Activated T-cell treated with anti-CD3 and anti-CD28 coated beads, Interleukin-2, amount 50 U/mL, for 4 hours (primary cell): ENCODE data around the gene TMEM167A. TPM values are rescaled to one million over a fixed set of nuclear protein-coding genes. Genes with fewer than 3 reads are reported as not detected.

Experiments used
- ATAC-seq, 2 donors: fragments of 200-7000 bp; cut with Tn5 transposase; one replicate each; pipeline ENCODE4 v1.10.0; 2021
- DNase-seq: peaks from one replicate; pipeline ENCODE4 v3.0.0-alpha.2; 2020
- H3K27me3 Mint-ChIP-seq: one replicate; pipeline ENCODE4 v1.8.0; 2021; ENCODE audit warnings: low read depth, mixed read lengths
- H3K36me3 Mint-ChIP-seq: one replicate; pipeline ENCODE4 v1.8.0; 2022; ENCODE audit warnings: mixed read lengths; ENCODE audit not compliant: insufficient read depth
- H3K4me1 Mint-ChIP-seq: one replicate; pipeline ENCODE4 v1.8.0; 2021; ENCODE audit warnings: low read depth, mixed read lengths
- H3K4me3 Mint-ChIP-seq: one replicate; pipeline ENCODE4 v1.8.0; 2021; ENCODE audit warnings: mild to moderate bottlenecking, moderate library complexity, mixed read lengths
- H3K9me3 Mint-ChIP-seq: one replicate; pipeline ENCODE4 v1.8.0; 2021; ENCODE audit warnings: mixed read lengths
- total RNA-seq, 3 donors: library from RNA; stranded (reverse); gene quantifications; one replicate each; pipeline ENCODE4 v1.2.1, GENCODE V29; 2021

TMEM167A gene
- 100 to 1,000 TPM in 2 of 3 donors, 10 to 100 TPM in 1; 99.5 to 114 (median 111) TPM for total RNA-seq

- Mint-ChIP-seq H3K36me3 (peaks cover 20% of the 10 kb centered on the region), H3K4me1 (peaks cover 49% of the 10 kb centered on the region), H3K9me3 (no peaks in the 10 kb centered on the region), H3K4me3 (peak within 1 kb of the TSS; percentile 99), H3K27me3 (no peaks in the 10 kb centered on the region)
- ATAC-seq (peak; percentile 100), DNase-seq (peak; percentile 87)
Measured at GRCh38 chr5:83076742-83077661, at the start of gene TMEM167A, which contains the start of gene XRCC4. Gene TMEM167A, minus strand, starts transcription at chr5:83077394. Its CDS starts 71 bp downstream, at chr5:83077323. Gene XRCC4, plus strand, starts transcription at chr5:83077547. Its CDS starts 27,373 bp downstream, at chr5:83104920.

DNA sequence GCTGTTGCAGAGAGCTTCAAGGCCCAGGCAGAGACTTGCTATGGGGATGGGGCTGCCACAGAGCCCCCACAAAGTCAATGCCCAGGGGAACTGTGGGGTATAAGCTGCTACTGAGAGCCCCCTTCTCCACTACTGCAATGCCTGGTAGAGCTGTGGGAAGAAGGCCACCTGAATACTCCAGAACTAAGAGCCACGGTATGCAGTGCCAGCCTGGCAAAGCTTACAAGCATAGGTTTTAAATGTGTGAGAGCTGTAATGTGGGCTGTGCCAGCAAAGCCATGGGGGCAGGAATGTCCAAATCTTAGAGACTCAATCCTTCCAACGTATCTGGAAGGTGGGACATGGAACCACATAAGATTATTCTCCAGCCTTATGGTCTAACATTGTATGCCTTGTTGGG is 49.3 kb upstream of the TMEM167A start:
- DNase-seq (no peak), ATAC-seq (no peak)
- Mint-ChIP-seq H3K4me1 (no peaks in the 10 kb centered on the region), H3K9me3 (peaks cover 18% of the 10 kb centered on the region), H3K27me3 (no peaks in the 10 kb centered on the region), H3K36me3 (peaks cover 15% of the 10 kb centered on the region), H3K4me3 (no peak overlapping the region)

DNA sequence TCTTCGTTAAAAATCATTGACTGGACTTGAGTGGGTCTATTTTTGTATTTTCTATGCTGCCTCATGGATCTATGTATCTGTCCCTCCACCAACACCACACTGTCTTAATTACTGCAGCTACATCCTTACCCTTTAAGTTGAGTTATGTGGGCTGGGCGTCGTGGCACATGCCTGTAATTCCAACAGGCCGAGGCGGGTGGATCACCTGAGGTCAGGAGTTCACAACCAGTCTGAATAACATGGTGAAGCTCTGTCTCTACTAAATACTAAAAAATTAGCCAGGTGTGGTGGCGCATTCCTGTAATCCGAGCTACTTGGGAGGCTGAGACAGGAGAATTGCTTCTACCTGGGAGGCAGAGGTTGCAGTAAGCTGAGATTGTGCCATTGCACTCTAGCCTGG is 48.4 kb upstream of the TMEM167A start:
- Mint-ChIP-seq H3K36me3 (peaks cover 10% of the 10 kb centered on the region), H3K4me1 (no peaks in the 10 kb centered on the region), H3K9me3 (peaks cover 11% of the 10 kb centered on the region), H3K4me3 (no peak overlapping the region), H3K27me3 (no peaks in the 10 kb centered on the region)
- DNase-seq (no peak), ATAC-seq (no peak)

GRCh38 chr5:83124593-83124992 is 47.4 kb upstream of the TMEM167A start:
- H3K4me3 Mint-ChIP-seq = no peak overlapping the region
- DNase-seq (no peak), ATAC-seq (no peak)
- H3K4me1 Mint-ChIP-seq = no peaks in the 10 kb centered on the region
- H3K9me3 Mint-ChIP-seq = peaks cover 9% of the 10 kb centered on the region
- H3K27me3 Mint-ChIP-seq = no peaks in the 10 kb centered on the region
- H3K36me3 Mint-ChIP-seq = peaks cover 11% of the 10 kb centered on the region

DNA sequence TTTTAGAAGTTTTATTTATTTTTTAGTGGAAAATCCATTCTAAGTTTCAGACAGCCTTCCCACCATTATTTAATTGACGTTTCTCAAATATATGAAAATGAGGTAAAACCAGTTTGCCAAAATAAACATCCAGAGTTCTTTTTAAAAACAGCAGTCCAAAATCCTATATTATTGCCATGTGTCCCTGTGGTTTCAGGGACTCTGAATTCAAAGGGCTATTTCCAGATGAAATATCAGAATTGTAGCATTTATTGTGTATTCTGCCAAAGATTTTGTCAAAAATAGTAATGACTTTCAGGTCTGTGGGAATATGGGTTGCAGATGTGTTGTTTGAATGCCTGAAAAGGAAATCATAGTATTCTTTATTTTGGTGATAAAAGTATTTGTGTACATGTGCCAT is 41.8 kb upstream of the TMEM167A start:
- ATAC-seq = no peak
- Mint-ChIP-seq H3K4me3 (no peak overlapping the region), H3K9me3 (peaks cover 9% of the 10 kb centered on the region)

DNA sequence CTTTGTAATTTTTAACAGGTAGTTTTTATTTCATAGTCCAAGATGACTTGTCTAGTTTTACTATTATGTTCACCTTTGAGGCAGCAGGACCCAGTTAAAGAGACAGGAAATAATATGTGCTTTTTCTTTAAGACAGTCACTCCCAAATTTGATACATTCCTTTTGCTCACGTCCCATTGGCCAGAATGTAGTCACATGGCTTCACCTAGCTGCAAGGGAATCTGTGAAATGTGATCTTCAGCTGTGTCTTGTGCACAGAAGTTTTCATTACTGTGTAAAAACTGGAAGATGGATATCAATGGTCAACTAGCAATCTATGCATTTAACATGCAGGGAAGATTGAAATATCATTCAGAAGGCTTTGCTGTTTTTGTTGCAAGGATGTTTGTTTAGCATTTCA is 41.3 kb upstream of the TMEM167A start:
- no peaks in the 10 kb centered on the region for H3K27me3 Mint-ChIP-seq
- H3K4me1 Mint-ChIP-seq = no peaks in the 10 kb centered on the region
- H3K4me3 Mint-ChIP-seq = no peak overlapping the region
- peaks cover 9% of the 10 kb centered on the region for H3K9me3 Mint-ChIP-seq
- no peak for ATAC-seq
- no peak for DNase-seq
- peaks cover 12% of the 10 kb centered on the region for H3K36me3 Mint-ChIP-seq

More for the DNA sequence above, 41.8 kb upstream of the TMEM167A start:
- H3K27me3 Mint-ChIP-seq = no peaks in the 10 kb centered on the region
- no peak for DNase-seq
- H3K36me3 Mint-ChIP-seq = peaks cover 12% of the 10 kb centered on the region
- H3K4me1 Mint-ChIP-seq = no peaks in the 10 kb centered on the region

- Mint-ChIP-seq H3K36me3 (peaks cover 25% of the 10 kb centered on the region), H3K27me3 (no peaks in the 10 kb centered on the region), H3K4me3 (no peak overlapping the region), H3K4me1 (no peaks in the 10 kb centered on the region), H3K9me3 (peaks cover 19% of the 10 kb centered on the region)
- no peak for ATAC-seq
- no peak for DNase-seq
Measured at GRCh38 chr5:83115816-83116215, 38.6 kb upstream of the TMEM167A start.

- H3K36me3 Mint-ChIP-seq = peaks cover 20% of the 10 kb centered on the region
- no peaks in the 10 kb centered on the region for H3K27me3 Mint-ChIP-seq
- H3K4me1 Mint-ChIP-seq = no peaks in the 10 kb centered on the region
- H3K9me3 Mint-ChIP-seq = peaks cover 10% of the 10 kb centered on the region
- ATAC-seq = no peak
- no peak for DNase-seq
- no peak overlapping the region for H3K4me3 Mint-ChIP-seq
Measured at GRCh38 chr5:83109380-83109779, 32.2 kb upstream of the TMEM167A start.

DNA sequence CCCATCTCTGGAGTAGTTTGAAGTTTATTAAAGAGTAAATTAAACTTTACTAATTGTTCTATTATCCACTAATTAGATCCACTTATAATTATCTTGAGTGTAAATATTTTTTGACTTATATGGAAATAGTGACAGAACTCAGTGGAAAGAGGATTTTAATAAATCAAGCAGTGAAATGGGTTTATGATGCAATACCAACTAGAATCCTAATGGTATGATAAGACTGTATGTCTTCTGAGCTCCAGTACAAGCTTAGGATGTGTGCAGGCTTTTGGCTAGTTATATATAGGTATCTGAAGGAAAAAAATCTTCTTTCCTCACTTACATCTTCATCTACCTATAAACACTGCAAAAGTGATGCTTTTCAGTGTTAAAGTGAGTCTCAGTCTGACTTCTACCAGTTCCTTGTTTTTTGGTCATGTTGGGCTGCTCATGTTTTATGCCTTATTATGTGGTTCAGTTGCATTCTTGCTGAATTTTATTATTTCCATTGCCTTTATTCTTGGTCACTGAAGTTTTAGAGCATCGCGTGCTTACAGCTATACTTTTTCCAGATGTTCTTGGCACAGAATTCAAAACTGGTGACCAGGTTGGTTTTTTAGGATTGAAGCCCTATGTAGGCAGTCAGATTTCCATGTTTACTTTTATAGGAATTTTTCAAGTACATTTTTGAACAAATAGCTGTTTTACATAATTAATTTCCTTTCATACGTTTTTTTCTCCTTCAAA is 30.7 kb upstream of the TMEM167A start:
- Mint-ChIP-seq H3K9me3 (peaks cover 8% of the 10 kb centered on the region), H3K4me1 (no peaks in the 10 kb centered on the region), H3K4me3 (no peak overlapping the region), H3K36me3 (peaks cover 14% of the 10 kb centered on the region), H3K27me3 (no peaks in the 10 kb centered on the region)
- DNase-seq (no peak), ATAC-seq (no peak)

- Mint-ChIP-seq H3K27me3 (no peaks in the 10 kb centered on the region), H3K4me3 (no peak overlapping the region), H3K36me3 (peaks cover 5% of the 10 kb centered on the region), H3K9me3 (no peaks in the 10 kb centered on the region), H3K4me1 (no peaks in the 10 kb centered on the region)
- no peak for DNase-seq
- ATAC-seq = no peak
Measured at GRCh38 chr5:83104021-83104420, 26.8 kb upstream of the TMEM167A start.

DNA sequence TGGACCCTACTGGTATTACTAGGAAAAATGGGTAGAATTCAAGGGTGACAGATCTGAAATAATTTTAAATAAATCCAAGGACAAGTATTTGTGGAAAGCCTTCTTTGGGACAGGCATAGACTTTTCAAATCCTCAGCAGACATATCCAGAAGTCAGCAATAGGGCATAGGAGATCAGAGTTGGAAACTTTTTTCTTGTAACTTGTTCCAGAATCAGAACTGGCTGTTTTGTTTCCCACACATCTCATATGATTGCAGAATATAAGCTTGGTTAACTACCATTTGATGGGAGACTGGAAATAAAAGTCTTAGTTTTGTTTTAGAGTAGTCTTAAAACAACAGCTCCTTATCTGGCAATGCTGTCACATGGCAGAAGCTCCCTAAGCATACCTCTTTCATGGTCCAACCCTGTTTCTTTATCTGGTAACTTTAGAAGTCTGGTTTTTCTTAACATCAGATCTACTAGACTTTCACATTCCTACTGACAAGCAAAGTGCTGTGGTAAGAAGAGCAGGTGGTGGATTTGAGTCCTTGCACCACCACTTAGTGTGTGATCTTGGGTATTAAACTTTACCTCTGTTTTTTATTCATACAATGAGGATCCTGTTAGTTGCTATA is 25.3 kb upstream of the TMEM167A start:
- no peak for ATAC-seq
- no peaks in the 10 kb centered on the region for H3K27me3 Mint-ChIP-seq
- H3K36me3 Mint-ChIP-seq = peaks cover 5% of the 10 kb centered on the region
- no peak overlapping the region for H3K4me3 Mint-ChIP-seq
- DNase-seq = no peak
- no peaks in the 10 kb centered on the region for H3K9me3 Mint-ChIP-seq
- H3K4me1 Mint-ChIP-seq = no peaks in the 10 kb centered on the region

- no peak for DNase-seq
- H3K9me3 Mint-ChIP-seq = no peaks in the 10 kb centered on the region
- no peaks in the 10 kb centered on the region for H3K4me1 Mint-ChIP-seq
- no peaks in the 10 kb centered on the region for H3K27me3 Mint-ChIP-seq
- H3K36me3 Mint-ChIP-seq = no peaks in the 10 kb centered on the region
- H3K4me3 Mint-ChIP-seq = no peak overlapping the region
- no peak for ATAC-seq
Measured at GRCh38 chr5:83101514-83101913, 24.3 kb upstream of the TMEM167A start.

- DNase-seq (no peak), ATAC-seq (no peak)
- Mint-ChIP-seq H3K9me3 (peaks cover under 1% of the 10 kb centered on the region), H3K4me3 (no peak overlapping the region), H3K27me3 (no peaks in the 10 kb centered on the region), H3K4me1 (no peaks in the 10 kb centered on the region), H3K36me3 (peaks cover 7% of the 10 kb centered on the region)
Measured at GRCh38 chr5:83099445-83099844, 22.3 kb upstream of the TMEM167A start.

DNA sequence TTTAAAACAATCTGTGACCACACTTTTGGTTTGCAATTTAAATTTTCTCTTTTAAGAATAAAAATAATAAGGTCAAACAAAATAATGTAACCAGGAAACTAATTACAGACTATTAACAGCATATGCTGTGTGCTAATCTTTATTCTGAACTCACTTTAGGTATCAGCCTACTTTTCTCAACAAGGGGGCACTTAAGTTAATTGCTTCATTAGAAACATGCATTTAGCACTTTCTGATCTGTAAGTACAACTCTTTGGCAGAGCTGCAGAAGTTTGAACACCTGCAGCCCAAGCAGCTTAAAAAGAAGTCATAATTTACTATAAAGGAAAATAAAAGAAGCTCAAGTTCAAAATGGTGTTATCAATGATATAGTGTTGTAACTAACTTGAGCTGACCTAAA is 21.8 kb upstream of the TMEM167A start:
- Mint-ChIP-seq H3K36me3 (peaks cover 7% of the 10 kb centered on the region), H3K4me3 (no peak overlapping the region), H3K4me1 (no peaks in the 10 kb centered on the region), H3K27me3 (no peaks in the 10 kb centered on the region), H3K9me3 (peaks cover 5% of the 10 kb centered on the region)
- ATAC-seq (no peak), DNase-seq (no peak)
